Measurements from ENCODE around the gene SNX25. TPM values are rescaled to one million over a fixed set of nuclear protein-coding genes. Genes with fewer than 3 reads are reported as not detected.

The SNX25 gene
- total RNA-seq, 1 donor from 2014 or later: 11.4 TPM

DNA sequence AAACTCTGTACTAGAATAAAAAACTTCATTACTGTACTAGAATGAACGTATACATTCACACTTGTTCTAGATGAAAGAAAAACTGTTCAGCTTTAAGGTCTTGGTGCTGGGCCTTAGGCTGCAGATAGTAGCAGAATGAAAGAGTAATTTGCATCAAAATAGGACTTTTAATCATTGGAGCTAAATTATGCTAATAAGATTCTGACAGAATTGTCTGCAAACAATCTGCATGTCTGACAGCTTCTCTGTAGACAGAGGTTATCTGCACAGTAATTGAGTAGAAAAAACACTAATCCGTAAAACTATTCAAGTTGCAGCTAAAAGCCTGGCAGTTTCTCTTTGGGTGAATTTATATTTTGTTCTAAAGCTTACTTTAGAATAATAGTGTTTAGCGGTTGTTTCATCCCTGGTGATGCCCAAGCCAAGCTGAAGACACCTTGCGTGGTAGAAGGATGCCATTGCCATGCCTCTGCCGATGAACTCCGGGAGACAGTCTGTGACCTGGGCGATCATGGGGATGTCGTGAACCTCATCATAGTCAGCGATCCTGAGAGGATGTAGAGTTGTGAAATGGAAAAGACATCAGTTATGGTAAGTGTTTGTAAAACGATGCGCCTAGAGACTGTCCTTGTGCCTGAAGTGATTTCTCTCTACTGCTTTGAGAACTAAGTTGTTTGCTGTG lies 161.0 kb downstream of the SNX25 start:
- no peak for ATAC-seq

GRCh38 chr4:185371702-185372101 lies 162.3 kb downstream of the SNX25 start:
- ATAC-seq: no peak
- DNase-seq (ENCODE audit: low spot score): no peak

More for the DNA sequence above, 161.0 kb downstream of the SNX25 start:
- DNase-seq (ENCODE audit: low spot score): no peak

DNA sequence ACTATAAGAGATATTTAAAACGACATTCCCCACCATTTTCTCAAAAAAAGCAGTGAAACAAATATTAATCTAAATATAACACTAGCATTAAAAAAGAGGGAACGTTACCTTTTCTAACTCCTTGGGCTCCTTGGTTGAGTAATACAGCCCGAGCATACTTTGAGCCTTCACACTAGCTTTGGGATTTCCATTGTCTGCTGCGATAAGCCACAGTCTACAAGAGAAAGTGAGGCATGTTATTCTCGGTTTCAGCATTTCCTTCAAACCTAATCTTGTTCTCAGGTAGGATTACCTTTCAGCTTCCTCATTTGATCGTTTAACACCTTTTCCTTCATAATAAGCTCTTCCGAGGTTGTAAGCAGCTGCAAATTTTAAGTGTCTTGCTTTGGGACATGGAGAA lies 164.6 kb downstream of the SNX25 start:
- DNase-seq (ENCODE audit: low spot score) (no peak), ATAC-seq (no peak)

DNA sequence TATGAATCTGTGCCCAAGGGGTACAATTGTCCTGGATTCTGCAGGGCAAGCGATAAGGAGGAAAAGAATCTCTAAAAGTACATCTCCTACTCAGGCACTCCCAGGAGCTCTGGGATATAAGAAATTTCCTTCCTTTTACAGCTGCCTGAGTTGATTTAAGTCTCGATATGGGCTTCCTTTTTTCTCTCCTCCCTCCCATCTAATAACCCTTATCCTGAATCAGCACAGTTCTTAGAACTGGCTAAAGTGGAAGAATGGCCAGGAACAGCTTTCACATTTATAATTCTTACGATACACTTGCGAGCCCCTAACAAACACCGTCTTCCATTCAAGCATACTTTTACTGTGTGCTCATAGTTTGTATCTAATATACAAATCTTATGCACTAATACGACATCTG lies 165.2 kb downstream of the SNX25 start:
- ATAC-seq: no peak
- DNase-seq (ENCODE audit: low spot score): no peak

- ATAC-seq: no peak
- DNase-seq (ENCODE audit: low spot score): no peak
Observed at GRCh38 chr4:185378264-185378663, 168.9 kb downstream of the SNX25 start.

GRCh38 chr4:185379326-185380295 lies 170.2 kb downstream of the SNX25 start:
- DNase-seq (ENCODE audit: low spot score): no peak
- ATAC-seq: peak; percentile 53

DNA sequence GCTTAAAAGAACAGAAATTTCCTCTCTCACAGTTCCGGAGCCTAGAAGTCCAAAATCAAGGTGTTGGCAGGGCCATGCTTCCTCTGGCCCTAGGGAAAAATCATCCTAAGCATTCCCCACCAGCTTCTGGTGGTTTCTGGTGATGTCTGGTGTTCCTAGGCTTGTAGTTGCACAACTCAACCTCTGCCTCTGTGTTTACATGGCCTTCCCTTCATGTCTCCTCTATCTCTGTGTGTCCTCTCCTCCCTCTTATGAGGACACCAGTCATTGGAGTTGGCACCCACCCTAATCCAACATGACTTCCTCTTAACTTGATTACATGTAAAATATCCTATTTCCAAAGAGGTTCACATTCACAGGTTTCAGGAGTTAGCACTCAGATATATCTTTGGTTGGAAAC lies 170.9 kb downstream of the SNX25 start:
- ATAC-seq: peak; percentile 91

GRCh38 chr4:185381288-185382196 lies 172.1 kb downstream of the SNX25 start:
- ATAC-seq (no peak), DNase-seq (ENCODE audit: low spot score) (no peak)

More for the DNA sequence above, 170.9 kb downstream of the SNX25 start:
- peak; percentile 69 for DNase-seq (ENCODE audit: low spot score)

GRCh38 chr4:185382754-185383153 lies 173.4 kb downstream of the SNX25 start:
- ATAC-seq (no peak), DNase-seq (ENCODE audit: low spot score) (no peak)

- DNase-seq (ENCODE audit: low spot score) (no peak), ATAC-seq (no peak)
Observed at GRCh38 chr4:185383451-185383850, 174.1 kb downstream of the SNX25 start.

- no peak for DNase-seq (ENCODE audit: low spot score)
- ATAC-seq: no peak
Observed at GRCh38 chr4:185384061-185384460, 174.7 kb downstream of the SNX25 start.

DNA sequence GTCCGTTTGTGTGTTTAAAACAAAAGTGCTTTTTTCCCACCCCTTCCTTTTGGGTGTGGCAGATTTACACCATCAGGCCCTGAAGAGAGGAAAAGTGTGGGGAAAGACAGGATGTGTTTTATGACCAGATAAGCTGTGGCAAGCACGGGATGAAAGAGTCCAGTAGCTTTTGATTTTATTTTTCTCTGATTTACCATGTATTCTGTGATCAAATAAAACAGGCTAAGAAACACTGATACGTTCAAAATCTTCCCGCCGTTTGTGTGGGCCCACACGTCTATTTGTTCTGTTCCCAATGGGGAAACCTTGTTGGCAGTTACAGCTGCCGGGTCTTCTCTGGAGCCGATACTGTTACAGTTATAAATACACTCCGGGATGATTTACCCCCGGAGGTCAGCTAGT lies 175.5 kb downstream of the SNX25 start:
- DNase-seq (ENCODE audit: low spot score): no peak
- ATAC-seq: no peak

GRCh38 chr4:185387957-185388356 lies 178.6 kb downstream of the SNX25 start:
- ATAC-seq: no peak
- DNase-seq (ENCODE audit: low spot score): no peak

GRCh38 chr4:185390941-185391340 lies 181.5 kb downstream of the SNX25 start:
- ATAC-seq (no peak), DNase-seq (ENCODE audit: low spot score) (no peak)

DNA sequence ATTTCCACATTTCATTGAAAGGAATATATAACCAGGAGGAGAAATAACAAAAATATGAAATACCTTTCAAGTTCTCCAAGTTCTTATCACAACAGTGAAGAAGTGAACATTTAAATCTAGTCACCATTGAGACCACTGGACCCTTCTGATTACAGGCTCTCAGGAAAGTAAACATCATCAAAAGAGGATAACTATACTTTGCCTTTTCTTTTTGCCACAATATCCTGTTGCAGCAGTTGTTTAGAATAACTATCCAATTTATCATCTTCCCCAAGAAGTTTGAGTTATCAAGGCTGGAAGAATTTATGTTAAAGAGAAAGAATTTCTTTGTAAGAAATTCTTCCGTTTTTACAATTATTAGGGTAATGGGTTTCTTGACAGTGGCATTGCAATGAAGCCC lies 182.8 kb downstream of the SNX25 start:
- no peak for DNase-seq (ENCODE audit: low spot score)
- ATAC-seq: no peak

GRCh38 chr4:185394568-185395237 lies 185.3 kb downstream of the SNX25 start:
- no peak for ATAC-seq
- no peak for DNase-seq (ENCODE audit: low spot score)

- ATAC-seq: no peak
- no peak for DNase-seq (ENCODE audit: low spot score)
Observed at GRCh38 chr4:185395238-185395955, 186.0 kb downstream of the SNX25 start, which contains the start of gene LRP2BP. Gene LRP2BP (minus strand): TSS chr4:185395924. CDS start chr4:185378186, 17,738 bp downstream.

- DNase-seq (ENCODE audit: low spot score) (peak; percentile 99), ATAC-seq (peak; percentile 86)
Observed at GRCh38 chr4:185395956-185396723, 186.7 kb downstream of the SNX25 start.

Measured in left lobe of liver (tissue), 2 donors.